ENCODE data around the gene SCN8A. TPM values are rescaled to one million over a fixed set of nuclear protein-coding genes. Genes with fewer than 3 reads are reported as not detected.

Gene SCN8A
- total and polyA plus RNA-seq, 2 experiments from 2014 or later, result 1.1 to 2.6 TPM

DNA sequence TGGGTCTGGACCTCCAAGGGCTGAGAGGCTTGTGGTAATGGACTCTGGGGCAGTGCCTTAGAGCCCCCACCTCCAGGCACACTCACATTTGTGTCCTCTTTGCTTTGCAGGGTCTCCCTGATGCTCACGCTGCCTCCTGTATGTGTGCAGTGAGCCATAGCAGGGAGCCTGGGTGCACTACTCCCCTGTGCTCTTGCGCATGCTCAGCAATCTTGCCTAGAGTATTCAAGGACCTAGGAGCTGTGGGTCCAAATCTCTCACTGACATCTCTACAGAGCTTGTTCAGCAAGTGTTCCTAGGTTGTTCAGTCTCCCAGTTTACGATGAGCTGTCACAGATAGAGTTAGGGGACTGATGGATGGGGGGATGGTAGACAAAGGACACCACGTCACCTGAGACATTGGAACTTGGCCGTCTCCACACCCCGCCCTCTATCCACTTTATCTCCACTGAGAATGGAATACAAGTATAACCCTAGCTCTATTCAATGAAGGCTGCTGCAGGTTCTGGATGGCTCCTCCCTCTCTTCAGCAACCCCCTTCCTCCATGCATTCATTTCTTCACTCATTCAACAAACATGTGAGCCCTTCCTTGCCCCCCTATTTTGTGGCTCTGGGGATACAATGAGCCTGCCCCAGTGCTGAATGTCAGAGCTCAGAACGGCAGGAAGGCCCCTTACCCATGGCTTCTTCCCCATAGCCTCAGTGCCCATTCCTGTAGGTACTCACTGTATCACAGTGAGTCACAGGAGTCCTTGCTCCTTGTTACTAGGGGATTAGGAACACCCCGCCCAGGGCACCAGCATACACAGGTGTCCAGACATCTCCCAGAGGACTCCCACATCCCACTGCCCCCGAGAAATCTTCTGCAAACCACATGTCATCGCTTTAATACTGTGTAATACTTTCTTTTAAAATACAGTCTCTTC is 226.3 kb downstream of the SCN8A start:
- no peak overlapping the region for H3K4me3 ChIP-seq
- H3K79me2 ChIP-seq, result no peaks in the 10 kb centered on the region
- peak; percentile 61 for DNase-seq (ENCODE audit: low spot score)
- no peaks in the 10 kb centered on the region for H4K20me1 ChIP-seq (ENCODE audit: insufficient read depth, poor library complexity, severe bottlenecking)
- no peaks in the 10 kb centered on the region for H3K27me3 ChIP-seq
- no peak overlapping the region for H2AFZ ChIP-seq
- WGBS (ENCODE audit: low lambda C conversion rate, missing lambda C conversion rate), result 71% methylated on average over 10 of the region's 10 CpGs
- TF ChIP-seq EZH2 (IDR thresholded peaks at IDR 0.05; ENCODE audit: borderline replicate concordance), result no peak
- no peak for TF ChIP-seq EZH2phosphoT487 (IDR thresholded peaks at IDR 0.05; ENCODE audit: low read depth, severe bottlenecking, unreplicated experiment)
- TF ChIP-seq, protein P1, sequence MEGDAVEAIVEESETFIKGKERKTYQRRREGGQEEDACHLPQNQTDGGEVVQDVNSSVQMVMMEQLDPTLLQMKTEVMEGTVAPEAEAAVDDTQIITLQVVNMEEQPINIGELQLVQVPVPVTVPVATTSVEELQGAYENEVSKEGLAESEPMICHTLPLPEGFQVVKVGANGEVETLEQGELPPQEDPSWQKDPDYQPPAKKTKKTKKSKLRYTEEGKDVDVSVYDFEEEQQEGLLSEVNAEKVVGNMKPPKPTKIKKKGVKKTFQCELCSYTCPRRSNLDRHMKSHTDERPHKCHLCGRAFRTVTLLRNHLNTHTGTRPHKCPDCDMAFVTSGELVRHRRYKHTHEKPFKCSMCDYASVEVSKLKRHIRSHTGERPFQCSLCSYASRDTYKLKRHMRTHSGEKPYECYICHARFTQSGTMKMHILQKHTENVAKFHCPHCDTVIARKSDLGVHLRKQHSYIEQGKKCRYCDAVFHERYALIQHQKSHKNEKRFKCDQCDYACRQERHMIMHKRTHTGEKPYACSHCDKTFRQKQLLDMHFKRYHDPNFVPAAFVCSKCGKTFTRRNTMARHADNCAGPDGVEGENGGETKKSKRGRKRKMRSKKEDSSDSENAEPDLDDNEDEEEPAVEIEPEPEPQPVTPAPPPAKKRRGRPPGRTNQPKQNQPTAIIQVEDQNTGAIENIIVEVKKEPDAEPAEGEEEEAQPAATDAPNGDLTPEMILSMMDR (IDR thresholded peaks at IDR 0.05; ENCODE audit: poor library complexity), result no peak
- no peaks in the 10 kb centered on the region for H3K9me2 ChIP-seq (replicated peaks; ENCODE audit: insufficient read depth)
- H3K4me1 ChIP-seq (ENCODE audit: insufficient read depth), result no peaks in the 10 kb centered on the region
- no peaks in the 10 kb centered on the region for H3K36me3 ChIP-seq (replicated peaks; ENCODE audit: insufficient read depth, low read depth)
- no peaks in the 10 kb centered on the region for H3K9me3 ChIP-seq (ENCODE audit: low read depth)
- no peak overlapping the region for H3K4me2 ChIP-seq
- H3K27ac ChIP-seq, result peak overlapping the region; percentile 64

DNA sequence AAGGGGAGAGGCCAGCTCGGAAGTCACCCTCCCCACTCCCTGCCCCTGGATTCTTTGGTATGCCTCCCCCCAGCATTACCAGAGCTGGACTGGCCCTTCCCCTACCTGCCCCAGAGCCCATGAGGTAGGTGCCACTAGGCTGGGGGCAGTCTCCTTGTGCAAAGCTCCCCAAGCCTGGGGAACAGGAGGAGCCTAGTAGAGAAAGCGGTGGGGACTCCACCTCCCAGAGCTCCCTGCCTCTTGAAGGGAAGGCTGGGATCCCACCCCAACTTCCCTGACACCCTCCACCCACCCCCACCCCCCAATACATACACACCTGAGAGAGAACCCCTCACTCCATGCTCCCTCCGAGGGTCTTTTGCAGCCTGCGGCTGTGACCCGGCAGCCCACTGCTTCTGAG is 227.1 kb downstream of the SCN8A start:
- H3K4me2 ChIP-seq, result no peak overlapping the region
- no peak overlapping the region for H3K4me3 ChIP-seq
- peak overlapping the region; percentile 64 for H3K27ac ChIP-seq
- H3K9me2 ChIP-seq (replicated peaks; ENCODE audit: insufficient read depth), result no peaks in the 10 kb centered on the region
- TF ChIP-seq, protein P1 (IDR thresholded peaks at IDR 0.05; ENCODE audit: poor library complexity), result no peak
- TF ChIP-seq EZH2 (IDR thresholded peaks at IDR 0.05; ENCODE audit: borderline replicate concordance) (no peak), EZH2phosphoT487 (IDR thresholded peaks at IDR 0.05; ENCODE audit: low read depth, severe bottlenecking, unreplicated experiment) (no peak)
- no peaks in the 10 kb centered on the region for H3K79me2 ChIP-seq
- H3K4me1 ChIP-seq (ENCODE audit: insufficient read depth), result no peaks in the 10 kb centered on the region
- H2AFZ ChIP-seq, result no peak overlapping the region
- no peaks in the 10 kb centered on the region for H3K36me3 ChIP-seq (replicated peaks; ENCODE audit: insufficient read depth, low read depth)
- no peak for DNase-seq (ENCODE audit: low spot score)
- H4K20me1 ChIP-seq (ENCODE audit: insufficient read depth, poor library complexity, severe bottlenecking), result no peaks in the 10 kb centered on the region
- 86% methylated on average over 4 of the region's 5 CpGs for WGBS (ENCODE audit: low lambda C conversion rate, missing lambda C conversion rate)
- no peaks in the 10 kb centered on the region for H3K27me3 ChIP-seq
- no peaks in the 10 kb centered on the region for H3K9me3 ChIP-seq (ENCODE audit: low read depth)

DNA sequence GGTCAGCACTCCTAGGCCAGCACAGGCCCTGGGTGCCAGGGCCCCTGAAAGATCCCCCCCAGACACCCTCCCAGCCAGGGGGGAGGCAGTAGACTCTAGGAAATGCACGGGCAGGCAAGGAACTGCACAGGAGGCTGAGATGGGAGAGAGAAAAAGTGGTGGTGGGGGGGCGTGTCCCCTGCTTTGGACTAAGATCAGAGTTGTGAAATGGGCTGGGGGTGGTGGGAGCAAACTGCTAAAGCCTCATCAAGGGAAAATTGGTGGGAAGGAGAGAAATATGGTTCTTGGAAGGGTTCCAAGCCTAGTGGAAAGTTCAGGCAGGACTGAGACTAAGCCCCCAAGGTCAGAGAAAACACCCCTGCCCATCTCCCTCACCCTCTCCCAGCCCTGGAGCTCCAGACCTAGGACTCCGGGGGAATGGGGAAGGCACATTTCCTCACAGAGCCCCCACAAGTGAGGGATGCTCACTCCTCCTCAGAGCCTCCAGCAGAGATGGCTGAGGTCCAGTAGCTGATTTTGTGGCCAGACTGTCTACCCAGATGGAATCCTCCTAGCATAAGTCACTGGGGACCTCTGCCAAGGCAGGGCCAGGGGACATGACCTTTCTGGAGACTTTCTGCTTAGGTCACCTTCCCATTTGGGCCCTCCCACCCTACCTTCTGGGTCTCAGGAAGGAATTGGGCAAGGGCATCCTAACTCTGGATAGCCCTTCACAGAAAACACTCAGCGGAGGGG is 227.7 kb downstream of the SCN8A start:
- H3K79me2 ChIP-seq, result no peaks in the 10 kb centered on the region
- H3K4me2 ChIP-seq, result no peak overlapping the region
- H3K4me3 ChIP-seq, result no peak overlapping the region
- no peaks in the 10 kb centered on the region for H3K9me3 ChIP-seq (ENCODE audit: low read depth)
- no peak overlapping the region for H2AFZ ChIP-seq
- H3K4me1 ChIP-seq (ENCODE audit: insufficient read depth), result no peaks in the 10 kb centered on the region
- TF ChIP-seq, protein P1 (IDR thresholded peaks at IDR 0.05; ENCODE audit: poor library complexity), result no peak
- TF ChIP-seq EZH2 (IDR thresholded peaks at IDR 0.05; ENCODE audit: borderline replicate concordance) (no peak), EZH2phosphoT487 (IDR thresholded peaks at IDR 0.05; ENCODE audit: low read depth, severe bottlenecking, unreplicated experiment) (no peak)
- no peaks in the 10 kb centered on the region for H4K20me1 ChIP-seq (ENCODE audit: insufficient read depth, poor library complexity, severe bottlenecking)
- no peaks in the 10 kb centered on the region for H3K36me3 ChIP-seq (replicated peaks; ENCODE audit: insufficient read depth, low read depth)
- no peak for DNase-seq (ENCODE audit: low spot score)
- H3K9me2 ChIP-seq (replicated peaks; ENCODE audit: insufficient read depth), result no peaks in the 10 kb centered on the region
- no peak overlapping the region for H3K27ac ChIP-seq
- H3K27me3 ChIP-seq, result no peaks in the 10 kb centered on the region
- WGBS (ENCODE audit: low lambda C conversion rate, missing lambda C conversion rate), result 73% methylated on average over 2 of the region's 4 CpGs
